GM19043 (cell line): ENCODE data around the gene CSTF1.

ENCODE experiments used
- ATAC-seq: cut with Tn5 transposase; IDR thresholded peaks from one replicate; pipeline ENCODE4 v1.9.1; 2021; ENCODE audit warnings: low read depth; ENCODE audit not compliant: unreplicated experiment

CSTF1 gene

DNA sequence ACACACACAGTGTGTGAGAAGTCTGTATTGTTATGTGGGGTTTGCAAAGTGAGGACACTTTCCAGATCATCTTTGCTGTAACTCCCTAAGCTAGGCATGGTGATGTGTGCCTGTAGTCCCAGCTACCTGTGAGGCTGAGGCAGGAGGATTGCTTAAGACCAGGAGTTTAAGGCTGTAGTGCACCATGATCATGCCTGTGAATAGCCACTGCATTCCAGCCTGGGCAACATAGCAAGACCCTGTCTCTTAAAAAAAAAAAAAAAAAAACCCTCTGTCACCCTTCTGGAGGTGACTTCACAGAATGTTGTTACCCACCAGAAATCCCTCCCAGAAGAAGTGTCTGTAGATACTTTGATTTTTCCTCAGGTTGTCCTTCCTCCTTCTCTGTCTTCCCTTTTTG is 34.5 kb downstream of the CSTF1 start:
- ATAC-seq: no peak

GRCh38 chr20:56427797-56428196 is 35.4 kb downstream of the CSTF1 start:
- ATAC-seq: no peak

GRCh38 chr20:56428410-56428809 is 36.0 kb downstream of the CSTF1 start:
- no peak for ATAC-seq

DNA sequence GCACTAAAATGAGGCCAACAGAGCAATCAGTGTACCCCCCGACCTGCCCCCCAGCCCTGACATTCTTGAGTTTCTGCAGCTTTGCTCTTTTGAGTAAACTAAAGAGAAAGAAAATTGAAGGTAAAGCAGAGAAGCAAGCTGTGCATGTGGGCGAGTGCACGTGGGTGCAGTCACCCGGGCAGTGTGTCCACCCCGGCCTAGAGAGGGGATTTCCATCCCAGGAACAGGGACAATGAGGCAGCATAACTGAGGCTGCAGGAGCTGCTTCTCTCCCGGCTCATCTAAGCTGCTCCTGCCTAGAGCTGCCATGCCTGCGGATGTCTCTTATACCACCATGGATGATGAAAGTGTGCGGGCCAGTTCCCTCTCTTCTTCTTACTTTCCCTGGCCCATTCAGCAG is 36.4 kb downstream of the CSTF1 start:
- no peak for ATAC-seq

DNA sequence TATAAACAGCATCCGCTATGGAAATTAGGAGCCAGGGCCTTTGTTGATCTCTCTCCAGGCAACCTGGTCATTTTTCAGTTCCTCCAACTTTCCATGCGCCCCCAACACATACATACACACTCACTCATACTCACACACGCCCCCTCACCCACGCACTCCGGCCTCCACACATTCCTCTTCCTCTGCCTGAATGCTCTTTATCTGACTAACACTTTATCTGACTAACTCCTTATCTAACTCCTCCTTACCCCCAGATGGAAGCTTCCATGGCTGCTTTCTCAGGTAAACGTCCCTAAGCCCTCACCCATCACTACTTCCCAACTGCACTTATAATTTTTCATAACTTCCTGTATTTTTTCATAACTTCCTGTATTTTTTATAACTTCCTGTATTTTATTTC is 37.1 kb downstream of the CSTF1 start:
- ATAC-seq: no peak

DNA sequence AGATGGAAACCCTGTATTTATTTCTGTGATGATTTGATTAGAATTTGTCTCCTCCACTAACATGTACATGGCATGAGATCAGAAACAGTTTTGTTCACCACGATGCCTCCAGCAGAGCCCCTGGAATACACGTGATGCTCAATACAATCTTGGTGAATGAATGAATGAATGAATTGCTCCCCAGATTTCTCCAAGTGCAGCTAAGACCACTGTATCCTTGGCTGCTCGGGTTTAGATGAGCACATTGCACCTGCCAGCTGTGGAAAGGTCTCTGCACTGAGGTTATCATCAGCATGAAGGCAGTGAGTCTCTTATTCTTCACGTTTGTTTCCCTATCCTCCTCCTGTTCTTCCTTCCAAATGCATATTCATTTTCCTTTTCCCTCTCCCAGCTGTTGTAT is 37.5 kb downstream of the CSTF1 start:
- no peak for ATAC-seq

GRCh38 chr20:56430461-56430860 is 38.0 kb downstream of the CSTF1 start:
- no peak for ATAC-seq

DNA sequence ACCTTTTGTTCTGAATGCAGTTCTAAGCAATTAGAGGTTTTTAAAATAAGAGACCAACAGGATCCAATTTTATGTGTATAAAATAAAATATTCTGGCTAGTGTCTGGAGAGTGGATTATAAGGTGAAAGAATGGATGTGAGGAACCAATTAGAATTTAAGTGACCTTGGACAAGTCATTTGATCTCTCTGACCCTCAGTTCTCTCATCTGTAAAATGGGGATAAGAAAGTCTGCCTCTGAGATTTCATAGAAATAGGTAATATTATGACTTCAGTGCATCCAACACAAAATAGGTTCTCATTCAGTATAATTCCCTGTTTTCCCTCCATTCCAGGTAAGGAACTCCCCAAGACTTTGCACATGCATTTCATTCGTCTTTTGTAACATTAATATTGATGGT is 38.5 kb downstream of the CSTF1 start:
- no peak for ATAC-seq

DNA sequence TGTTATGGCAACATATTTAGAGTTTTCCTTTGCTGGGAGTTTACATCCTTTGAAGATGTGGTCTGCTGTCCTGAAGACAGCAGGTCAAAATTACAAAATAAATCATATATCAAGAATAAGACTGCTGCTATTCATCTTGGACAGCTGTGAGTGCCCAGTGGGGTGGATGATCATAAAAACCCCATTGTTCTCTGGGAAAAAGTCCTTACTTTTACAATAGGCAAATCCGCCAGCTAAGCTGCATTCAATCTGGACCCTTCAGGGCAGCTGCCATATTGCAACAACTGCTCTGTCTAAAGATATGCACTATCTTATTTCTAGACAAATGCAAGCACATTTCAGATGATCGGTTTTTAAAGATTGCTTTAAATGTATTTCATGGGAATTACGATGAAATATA is 39.0 kb downstream of the CSTF1 start:
- ATAC-seq: no peak

DNA sequence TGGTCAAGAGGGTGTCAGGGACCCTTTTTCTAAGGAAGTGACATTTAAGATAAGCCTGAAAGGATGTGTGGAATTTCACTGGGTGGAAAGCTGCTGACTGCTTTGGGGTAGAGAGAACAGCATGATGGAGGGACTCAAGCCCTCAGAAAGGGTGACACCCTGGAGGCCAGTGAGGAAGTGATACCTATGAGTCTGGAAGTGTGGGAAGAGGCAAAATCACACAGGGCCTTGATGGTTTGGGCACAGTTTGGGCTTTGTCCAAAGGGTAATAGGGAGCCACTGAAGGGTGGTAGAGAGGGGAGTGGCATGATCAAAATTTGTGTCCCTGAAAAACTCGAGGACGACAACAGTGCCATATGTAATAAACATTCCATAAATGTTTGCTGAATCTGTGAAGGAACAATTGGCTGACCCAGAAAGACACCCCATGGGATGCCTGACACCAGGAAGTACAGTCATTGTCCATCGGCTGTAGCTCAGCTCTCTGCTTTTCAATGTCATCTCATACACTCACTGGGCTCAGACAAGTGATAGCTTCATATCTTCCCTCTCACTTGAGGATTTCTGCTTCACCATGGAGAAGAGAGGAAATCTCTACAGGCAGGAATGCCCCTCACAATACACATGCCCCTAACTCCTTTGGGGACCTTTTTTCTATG is 40.9 kb downstream of the CSTF1 start:
- ATAC-seq: no peak

- ATAC-seq: no peak
Measured at GRCh38 chr20:56433880-56434255, 41.4 kb downstream of the CSTF1 start.

- no peak for ATAC-seq
Measured at GRCh38 chr20:56437196-56437960, 44.9 kb downstream of the CSTF1 start.

DNA sequence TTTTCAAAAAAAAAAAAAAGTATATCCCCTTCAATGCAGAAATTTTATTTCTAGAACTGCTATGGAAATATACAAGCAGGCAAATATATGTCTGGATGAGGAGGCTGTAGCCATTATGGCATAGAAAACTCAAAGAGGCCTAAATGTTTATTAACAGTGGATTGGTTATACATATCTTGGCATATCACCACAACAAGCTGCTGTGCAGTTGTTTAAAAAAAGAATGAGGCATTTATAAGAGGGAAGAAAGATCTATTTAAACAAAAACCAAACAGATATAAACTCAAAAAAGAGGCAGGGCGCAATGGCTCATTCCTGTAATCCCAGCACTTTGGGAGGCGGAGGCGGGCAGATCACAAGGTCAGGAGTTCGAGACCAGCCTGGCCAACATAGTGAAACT is 45.8 kb downstream of the CSTF1 start:
- ATAC-seq: no peak

DNA sequence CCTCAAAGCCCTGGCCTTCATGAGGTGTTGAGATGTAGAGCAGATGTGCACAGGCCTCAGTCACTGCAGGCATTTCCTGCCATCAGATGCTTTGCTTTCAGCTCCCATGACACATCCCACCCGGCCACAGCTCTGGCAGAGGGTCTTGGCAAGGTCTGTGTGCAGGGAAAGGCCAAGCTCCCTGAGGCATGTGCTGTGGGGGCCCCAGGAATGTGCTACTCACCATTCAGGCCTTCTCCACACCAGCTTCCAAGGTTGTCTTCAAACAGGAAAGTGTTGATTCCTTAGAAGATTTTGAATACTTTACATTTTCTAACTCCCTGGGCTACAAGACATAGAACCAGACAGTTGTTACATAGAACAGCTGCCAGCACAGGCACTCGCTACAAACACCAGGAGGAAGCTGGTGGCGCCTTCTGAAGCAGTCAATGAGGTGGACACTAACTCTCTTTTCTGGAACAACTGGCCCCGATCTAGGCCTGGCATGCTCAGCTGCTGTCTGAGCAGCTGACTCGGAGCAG is 47.4 kb downstream of the CSTF1 start:
- no peak for ATAC-seq

DNA sequence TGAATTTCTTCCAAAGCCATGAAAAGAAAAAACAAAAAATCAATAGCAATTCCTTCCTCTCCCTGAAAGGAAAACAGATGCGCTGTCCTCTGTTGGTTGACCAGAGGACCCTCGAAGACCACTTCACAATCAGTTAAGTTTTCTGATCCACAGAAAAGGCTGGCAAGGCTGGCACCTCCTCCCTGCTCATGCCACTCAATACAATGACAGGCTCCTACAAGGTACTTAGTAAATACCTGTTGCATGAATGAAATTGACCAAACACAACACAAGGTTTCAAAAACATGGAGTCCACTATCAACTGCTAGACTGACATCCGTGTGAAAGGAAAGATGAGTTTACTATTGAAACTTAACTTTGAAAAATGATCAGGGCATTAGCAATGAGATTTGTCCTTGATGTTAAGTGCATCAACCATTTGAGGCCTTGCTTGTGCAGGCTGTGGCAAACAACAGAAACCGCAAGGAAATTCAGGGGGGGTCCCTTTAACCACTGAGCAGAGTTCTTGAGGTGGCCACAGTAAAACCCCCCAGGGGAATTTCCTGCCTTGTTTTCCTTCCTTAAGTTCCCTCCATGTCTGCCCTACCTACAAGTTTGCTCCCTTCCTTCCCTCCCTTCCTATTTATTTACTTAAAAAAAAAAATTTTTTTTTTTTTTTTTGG is 48.0 kb downstream of the CSTF1 start:
- peak; percentile 73 for ATAC-seq

DNA sequence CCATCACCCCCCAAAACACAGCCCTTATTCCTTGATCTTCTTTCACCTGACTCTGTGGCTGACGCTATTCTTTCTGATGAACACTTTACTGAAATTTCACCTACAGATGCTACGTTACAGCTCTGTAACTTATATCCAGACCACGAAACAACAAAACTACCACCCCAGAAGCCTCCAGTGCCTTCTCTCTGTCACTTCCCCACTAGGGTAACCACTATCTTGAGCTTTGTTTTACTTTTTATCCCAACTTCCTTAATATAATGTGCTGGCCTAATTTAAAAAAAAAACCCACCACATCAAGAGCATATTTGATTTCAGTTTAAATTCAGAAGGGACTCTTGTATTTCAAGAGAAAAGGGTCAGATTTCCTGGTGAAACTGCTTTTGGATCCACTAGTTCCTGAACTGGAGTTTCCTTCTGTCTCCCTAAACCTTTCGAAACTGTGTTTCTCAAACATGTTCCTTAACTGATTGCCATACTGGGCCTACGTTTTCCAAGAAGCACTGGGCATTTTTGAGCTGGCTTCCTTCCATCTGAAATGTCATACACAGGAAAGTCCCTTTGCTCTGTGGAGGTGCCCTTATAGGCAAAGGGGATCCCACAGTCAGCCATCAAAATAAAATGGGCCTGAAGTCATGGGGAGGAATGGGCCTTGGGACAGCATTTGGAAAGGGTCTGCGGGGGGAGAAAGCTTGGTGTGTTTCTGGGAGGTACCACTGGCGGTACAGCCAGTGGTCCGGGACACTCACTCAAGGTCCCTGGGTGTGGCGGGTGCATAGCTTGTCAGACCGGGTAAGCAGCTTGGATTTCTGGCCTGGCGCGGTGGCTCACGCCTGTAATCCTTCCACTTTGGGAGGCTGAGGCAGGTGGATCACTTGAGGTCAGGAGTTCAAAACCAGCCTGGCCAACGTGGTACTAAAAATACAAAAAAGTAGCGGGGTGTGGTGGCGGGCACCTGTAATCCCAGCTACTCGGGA is 50.2 kb downstream of the CSTF1 start:
- no peak for ATAC-seq

GRCh38 chr20:56443654-56444540 is 51.5 kb downstream of the CSTF1 start:
- no peak for ATAC-seq

- ATAC-seq: no peak
Measured at GRCh38 chr20:56445130-56445529, 52.7 kb downstream of the CSTF1 start.

- ATAC-seq: no peak
Measured at GRCh38 chr20:56445540-56445939, 53.1 kb downstream of the CSTF1 start.

DNA sequence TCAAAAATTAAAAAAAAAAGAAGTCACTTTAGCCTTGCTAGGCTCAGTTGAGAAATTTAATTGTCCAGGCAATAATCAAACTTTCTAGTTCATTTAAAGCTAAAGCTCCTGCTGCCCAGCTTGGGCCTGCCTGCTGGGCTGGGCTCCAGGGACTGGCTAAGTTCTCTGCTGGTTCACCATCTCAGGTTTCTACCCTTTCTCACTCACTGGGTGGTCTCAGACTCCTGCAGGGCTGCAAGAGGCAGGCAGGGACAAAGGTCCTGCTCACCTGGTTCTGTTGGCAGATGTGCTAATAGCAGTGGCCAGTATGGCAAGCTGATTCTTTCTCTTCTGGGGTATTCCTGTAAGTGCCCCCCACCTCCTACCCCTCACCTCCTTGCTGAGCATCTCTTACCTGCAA is 54.8 kb downstream of the CSTF1 start:
- ATAC-seq: no peak
